Panc1 (cell line): ENCODE data around the gene SPSB3. TPM values are rescaled to one million over a fixed set of nuclear protein-coding genes. Genes with fewer than 3 reads are reported as not detected.

Experiments used
- ATAC-seq: fragments of 200-7000 bp; cut with Tn5 transposase; 2 replicates; pipeline ENCODE4 v1.9.1; 2020; ENCODE audit warnings: mild to moderate bottlenecking, moderate library complexity
- BruUV-seq: library from RNA; stranded (reverse); fragments of 400-500 nt; replicated peaks from 2 replicates; lab custom pipeline; 2021; lab: Mats Ljungman, UMichigan
- CTCF ChIA-PET: fragments of 300-600 bp; sonication (Branson Sonifier 250); formaldehyde crosslinking; loops from one replicate; lab custom pipeline; 2022; ENCODE audit warnings: antibody characterized with exemption; lab: Charles Lee
- POLR2A ChIA-PET: fragments of 300-600 bp; sonication (Branson Sonifier 250); formaldehyde crosslinking; loops from one replicate; lab custom pipeline; 2022; ENCODE audit warnings: antibody characterized with exemption; lab: Charles Lee
- DNase-seq: peaks from one replicate; pipeline ENCODE4 v3.0.0-alpha.2; 2010; ENCODE audit warnings: low read depth, low spot score
- H3K27ac ChIP-seq: 2 replicates; pipeline ENCODE4 v1.5.1; 2011; ENCODE audit warnings: mild to moderate bottlenecking, low read length, inconsistent platforms
- H3K27me3 ChIP-seq: fragments of 200-500 bp; sonication (Bioruptor generic); 2 replicates; pipeline ENCODE4 v1.6.0; 2014; ENCODE audit warnings: low read length, inconsistent platforms; ENCODE audit not compliant: control insufficient read depth, insufficient read depth
- H3K36me3 ChIP-seq: fragments of 200-500 bp; sonication (Bioruptor generic); 2 replicates; pipeline ENCODE4 v1.5.1; 2014; ENCODE audit warnings: inconsistent platforms, mild to moderate bottlenecking, low read length, moderate library complexity; ENCODE audit not compliant: control insufficient read depth, insufficient read depth
- H3K4me1 ChIP-seq: 2 replicates; pipeline ENCODE4 v1.5.1; 2011; ENCODE audit warnings: inconsistent platforms, mild to moderate bottlenecking, low read length, moderate library complexity; ENCODE audit not compliant: control insufficient read depth, insufficient read depth
- H3K4me3 ChIP-seq, 2 experiments: 2 replicates each; pipeline ENCODE4 v1.5.1; 2011 to 2012; ENCODE audit warnings: low read depth in 2 of 2, low read length in 2 of 2, mild to moderate bottlenecking in 2 of 2, inconsistent platforms in 1 of 2, moderate library complexity in 1 of 2
- H3K9me3 ChIP-seq: fragments of 200-500 bp; sonication (Bioruptor generic); 2 replicates; pipeline ENCODE4 v1.5.1; 2014; ENCODE audit warnings: low read depth, mild to moderate bottlenecking, inconsistent platforms, low read length, moderate library complexity; ENCODE audit not compliant: control insufficient read depth, insufficient read depth
- CTCF ChIP-seq: fragments of 450-650 bp; IDR thresholded peaks from 2 replicates; pipeline ENCODE4 v1.5.1; 2017; ENCODE audit warnings: mild to moderate bottlenecking
- POLR2AphosphoS5 ChIP-seq: IDR thresholded peaks from 2 replicates; pipeline ENCODE4 v1.6.1; 2012; ENCODE audit warnings: mild to moderate bottlenecking, low read depth, low read length, moderate library complexity
- SIN3A ChIP-seq: IDR thresholded peaks from 2 replicates; pipeline ENCODE4 v1.6.1; 2012; ENCODE audit warnings: low read depth, mild to moderate bottlenecking, low read length, moderate library complexity, borderline replicate concordance; ENCODE audit not compliant: insufficient read depth
- TCF7L2 ChIP-seq: IDR thresholded peaks from 2 replicates; pipeline ENCODE4 v1.6.1; 2011; ENCODE audit warnings: mild to moderate bottlenecking, low read depth, low read length, inconsistent platforms
- in situ Hi-C: cut with HindIII; loops from 2 replicates; pipeline ENCODE4 v1.10.0; 2016; ENCODE audit warnings: low sequenced_read_pairs, low pct_unique_long_range_greater_than_20kb
- intact Hi-C: fragments of 100-400 bp; cut with micrococcal nuclease; formaldehyde crosslinking; loops from one replicate; pipeline ENCODE4 v1.10.0; 2022; ENCODE audit not compliant: unreplicated experiment
- total RNA-seq: library from RNA; stranded (reverse); gene quantifications from one replicate; pipeline ENCODE4 v1.2.1, GENCODE V29; 2021; ENCODE audit not compliant: unreplicated experiment
- TF ChIP-seq, protein P1 (sequence below), 2 experiments: IDR thresholded peaks; 2 replicates each; pipeline ENCODE4 v1.6.1; 2011 to 2012; ENCODE audit warnings: low read depth in 2 of 2, control low read depth in 1 of 2, low read length in 1 of 2, mild to moderate bottlenecking in 1 of 2, moderate library complexity in 1 of 2; ENCODE audit not compliant: insufficient read depth in 1 of 2

SPSB3 gene
- total RNA-seq, 1 experiment from 2014 or later, result 23.0 TPM

GRCh38 chr16:1788708-1789100 is 6.3 kb upstream of the SPSB3 start:
- no peaks in the 10 kb centered on the region for H3K36me3 ChIP-seq
- 0 out of 2 replicates have a peak, but pooled peaks cover 3% of the 10 kb centered on the region for H3K4me1 ChIP-seq
- H3K9me3 ChIP-seq, result no peaks in the 10 kb centered on the region
- in situ Hi-C loops, result no loop called here
- TF ChIP-seq POLR2AphosphoS5 (no peak), CTCF (no peak), TCF7L2 (no peak), SIN3A (no peak)
- TF ChIP-seq, protein P1, sequence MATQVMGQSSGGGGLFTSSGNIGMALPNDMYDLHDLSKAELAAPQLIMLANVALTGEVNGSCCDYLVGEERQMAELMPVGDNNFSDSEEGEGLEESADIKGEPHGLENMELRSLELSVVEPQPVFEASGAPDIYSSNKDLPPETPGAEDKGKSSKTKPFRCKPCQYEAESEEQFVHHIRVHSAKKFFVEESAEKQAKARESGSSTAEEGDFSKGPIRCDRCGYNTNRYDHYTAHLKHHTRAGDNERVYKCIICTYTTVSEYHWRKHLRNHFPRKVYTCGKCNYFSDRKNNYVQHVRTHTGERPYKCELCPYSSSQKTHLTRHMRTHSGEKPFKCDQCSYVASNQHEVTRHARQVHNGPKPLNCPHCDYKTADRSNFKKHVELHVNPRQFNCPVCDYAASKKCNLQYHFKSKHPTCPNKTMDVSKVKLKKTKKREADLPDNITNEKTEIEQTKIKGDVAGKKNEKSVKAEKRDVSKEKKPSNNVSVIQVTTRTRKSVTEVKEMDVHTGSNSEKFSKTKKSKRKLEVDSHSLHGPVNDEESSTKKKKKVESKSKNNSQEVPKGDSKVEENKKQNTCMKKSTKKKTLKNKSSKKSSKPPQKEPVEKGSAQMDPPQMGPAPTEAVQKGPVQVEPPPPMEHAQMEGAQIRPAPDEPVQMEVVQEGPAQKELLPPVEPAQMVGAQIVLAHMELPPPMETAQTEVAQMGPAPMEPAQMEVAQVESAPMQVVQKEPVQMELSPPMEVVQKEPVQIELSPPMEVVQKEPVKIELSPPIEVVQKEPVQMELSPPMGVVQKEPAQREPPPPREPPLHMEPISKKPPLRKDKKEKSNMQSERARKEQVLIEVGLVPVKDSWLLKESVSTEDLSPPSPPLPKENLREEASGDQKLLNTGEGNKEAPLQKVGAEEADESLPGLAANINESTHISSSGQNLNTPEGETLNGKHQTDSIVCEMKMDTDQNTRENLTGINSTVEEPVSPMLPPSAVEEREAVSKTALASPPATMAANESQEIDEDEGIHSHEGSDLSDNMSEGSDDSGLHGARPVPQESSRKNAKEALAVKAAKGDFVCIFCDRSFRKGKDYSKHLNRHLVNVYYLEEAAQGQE (IDR thresholded peaks at IDR 0.05; ENCODE audit: insufficient read depth in 1 of 2, low read depth in 2 of 2, low read length in 1 of 2), result no peak
- ATAC-seq, result 0 out of 2 replicates have a peak, but pooled peaks have one; percentile 11
- H3K27ac ChIP-seq, result no peak overlapping the region
- POLR2A ChIA-PET, result no interaction called here
- no peaks in the 10 kb centered on the region for H3K27me3 ChIP-seq
- intact Hi-C loops, result no loop called here
- no TSS peak for BruUV-seq
- CTCF ChIA-PET, result no interaction called here
- DNase-seq, result no peak
- no peak overlapping the region for H3K4me3 ChIP-seq

GRCh38 chr16:1788095-1788707 is 5.8 kb upstream of the SPSB3 start:
- ATAC-seq (no peak), DNase-seq (no peak)
- Histone ChIP-seq H3K4me1 (0 out of 2 replicates have a peak, but pooled peaks cover under 1% of the 10 kb centered on the region), H3K36me3 (peaks cover 2% of the 10 kb centered on the region; the same call in 1 of the 2 replicates), H3K4me3 (no peak overlapping the region), H3K27ac (no peak overlapping the region), H3K27me3 (no peaks in the 10 kb centered on the region), H3K9me3 (no peaks in the 10 kb centered on the region)
- CTCF ChIA-PET, result interaction anchor here (0.6 kb wide), 1 partner anchor 104 kb away, joined by 7 read pairs; no protein-coding TSS in a partner anchor
- intact Hi-C loops (no loop called here), in situ Hi-C loops (no loop called here)
- no TSS peak for BruUV-seq
- TF ChIP-seq, protein P1 (IDR thresholded peaks at IDR 0.05; ENCODE audit: insufficient read depth in 1 of 2, low read depth in 2 of 2, low read length in 1 of 2), result no peak
- TF ChIP-seq SIN3A (no peak), CTCF (no peak), TCF7L2 (no peak), POLR2AphosphoS5 (no peak)
- POLR2A ChIA-PET, result no interaction called here
